ENCODE data around the gene CLSTN2.

Gene CLSTN2

GRCh38 chr3:140250010-140250855, 315.2 kb downstream of the CLSTN2 start:
- TF ChIP-seq CTCF (IDR thresholded peaks at IDR 0.05; ENCODE audit: insufficient read depth, low read length, missing control alignments): no peak
- ChIA-PET POLR2A (no interaction called here), CTCF (no interaction called here)
- DNase-seq (ENCODE audit: low read depth, low spot score): no peak
- H3K4me3 ChIP-seq (ENCODE audit: low read depth, low read length): no peak overlapping the region

GRCh38 chr3:140250945-140251344, 316.0 kb downstream of the CLSTN2 start:
- POLR2A ChIA-PET: no interaction called here
- H3K4me3 ChIP-seq (ENCODE audit: low read depth, low read length): no peak overlapping the region
- DNase-seq (ENCODE audit: low read depth, low spot score): no peak
- CTCF ChIA-PET: no interaction called here
- TF ChIP-seq CTCF (IDR thresholded peaks at IDR 0.05; ENCODE audit: insufficient read depth, low read length, missing control alignments): no peak

GRCh38 chr3:140251678-140252077, 316.7 kb downstream of the CLSTN2 start:
- ChIA-PET POLR2A (no interaction called here), CTCF (no interaction called here)
- no peak for TF ChIP-seq CTCF (IDR thresholded peaks at IDR 0.05; ENCODE audit: insufficient read depth, low read length, missing control alignments)
- DNase-seq (ENCODE audit: low read depth, low spot score): no peak
- no peak overlapping the region for H3K4me3 ChIP-seq (ENCODE audit: low read depth, low read length)

GRCh38 chr3:140252812-140253656, 318.0 kb downstream of the CLSTN2 start:
- TF ChIP-seq CTCF (IDR thresholded peaks at IDR 0.05; ENCODE audit: insufficient read depth, low read length, missing control alignments): no peak
- POLR2A ChIA-PET: no interaction called here
- no peak overlapping the region for H3K4me3 ChIP-seq (ENCODE audit: low read depth, low read length)
- DNase-seq (ENCODE audit: low read depth, low spot score): no peak
- CTCF ChIA-PET: no interaction called here

- H3K4me3 ChIP-seq (ENCODE audit: low read depth, low read length): no peak overlapping the region
- ChIA-PET CTCF (no interaction called here), POLR2A (no interaction called here)
- no peak for TF ChIP-seq CTCF (IDR thresholded peaks at IDR 0.05; ENCODE audit: insufficient read depth, low read length, missing control alignments)
- DNase-seq (ENCODE audit: low read depth, low spot score): no peak
Observed at GRCh38 chr3:140258222-140258724, 323.3 kb downstream of the CLSTN2 start.

DNA sequence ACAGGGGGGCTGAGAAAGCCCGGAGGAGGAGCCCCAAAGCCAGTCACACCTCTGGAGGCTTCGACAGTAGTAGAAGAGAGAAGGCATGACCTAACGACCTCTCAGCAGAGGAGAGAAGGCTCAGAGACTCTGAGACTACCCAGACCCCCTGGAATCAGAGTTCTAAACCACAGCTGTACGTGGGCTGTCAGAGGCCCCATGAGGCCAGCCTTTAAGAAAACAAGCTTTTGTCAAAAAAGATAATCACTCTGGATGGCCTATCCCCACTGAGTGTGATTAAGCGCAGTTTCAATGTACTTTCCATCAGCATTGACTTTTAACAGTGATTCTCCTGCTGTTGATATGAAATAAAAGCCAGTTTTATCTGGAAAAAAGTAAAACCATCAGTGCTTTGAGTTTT, 330.3 kb downstream of the CLSTN2 start:
- DNase-seq (ENCODE audit: low read depth, low spot score): no peak
- TF ChIP-seq CTCF (IDR thresholded peaks at IDR 0.05; ENCODE audit: insufficient read depth, low read length, missing control alignments): no peak
- POLR2A ChIA-PET: no interaction called here
- CTCF ChIA-PET: no interaction called here
- H3K4me3 ChIP-seq (ENCODE audit: low read depth, low read length): no peak overlapping the region

All from AG04449 (cell line).